ENCODE data around the gene GTF3A.

- TF ChIP-seq CTCF (IDR thresholded peaks at IDR 0.05) (no peak), POLR2A (IDR thresholded peaks at IDR 0.05) (no peak)
These were observed 3.7 kb downstream of the GTF3A start for GRCh38 chr13:27428160-27428559.
